ES-I3 (cell line): ENCODE results near the gene OCSTAMP.

ENCODE experiments used
- H3K36me3 ChIP-seq: 2 replicates; pipeline ENCODE4 v1.6.1; 2013; ENCODE audit warnings: mild to moderate bottlenecking, low read length, control low read depth, moderate library complexity; ENCODE audit not compliant: insufficient read depth
- H3K4me1 ChIP-seq: 2 replicates; pipeline ENCODE4 v1.6.1; 2013; ENCODE audit warnings: mild to moderate bottlenecking, control low read depth, low read length; ENCODE audit not compliant: insufficient read depth
- H3K9ac ChIP-seq: 2 replicates; pipeline ENCODE4 v1.6.1; 2013; ENCODE audit warnings: low read depth, mild to moderate bottlenecking, low read length, moderate library complexity
- H3K9me3 ChIP-seq: 2 replicates; pipeline ENCODE4 v1.6.1; 2013; ENCODE audit warnings: mild to moderate bottlenecking, low read length, moderate library complexity; ENCODE audit not compliant: control insufficient read depth, insufficient read depth

The OCSTAMP gene

GRCh38 chr20:46552460-46553420 is 2.3 kb upstream of the OCSTAMP start:
- H3K9me3 ChIP-seq: no peaks in the 10 kb centered on the region
- H3K4me1 ChIP-seq: peaks cover 32% of the 10 kb centered on the region
- no peak overlapping the region for H3K9ac ChIP-seq
- H3K36me3 ChIP-seq: no peaks in the 10 kb centered on the region

DNA sequence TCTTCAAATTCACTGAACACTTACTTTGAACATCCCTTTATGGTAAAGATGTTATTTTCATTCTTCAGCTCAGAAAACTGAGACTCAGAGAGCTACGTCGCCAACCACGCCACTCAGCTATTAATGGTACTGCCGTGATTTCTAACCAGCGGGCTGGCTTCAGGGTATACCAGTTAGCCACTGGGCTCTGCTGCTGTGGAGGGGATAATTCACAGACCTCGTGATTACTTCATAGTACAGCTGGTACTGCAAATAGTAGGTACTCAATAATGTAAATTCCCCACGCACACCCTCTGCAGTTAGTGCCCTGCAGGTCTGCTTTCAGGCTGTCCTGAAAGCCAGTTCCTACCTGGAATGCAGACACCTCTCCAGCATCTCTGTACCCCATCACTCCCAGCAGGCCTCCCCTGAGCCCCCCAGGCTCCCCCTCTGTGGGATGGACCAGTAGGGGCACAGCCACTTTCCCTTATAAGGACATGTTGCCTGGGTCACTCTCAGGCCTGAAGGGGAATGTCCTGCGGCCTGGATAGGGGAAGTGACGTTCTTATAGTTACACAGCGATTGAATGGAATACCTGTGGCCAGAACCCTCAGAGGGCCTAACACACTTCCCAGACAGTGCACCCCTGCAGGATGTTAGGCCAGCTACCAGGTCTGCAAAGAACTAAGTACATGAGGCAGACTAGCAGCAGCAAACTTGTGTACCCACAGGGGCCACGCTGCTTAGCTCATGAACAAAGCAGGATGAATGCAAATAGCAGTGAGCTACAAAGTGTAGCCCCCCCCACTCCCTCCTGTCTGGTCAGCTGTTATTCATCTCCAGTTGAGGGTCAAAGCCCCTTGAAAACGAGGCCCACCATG is 1.3 kb upstream of the OCSTAMP start:
- Histone ChIP-seq H3K4me1 (peaks cover 29% of the 10 kb centered on the region), H3K9ac (no peak overlapping the region), H3K36me3 (no peaks in the 10 kb centered on the region), H3K9me3 (no peaks in the 10 kb centered on the region)

DNA sequence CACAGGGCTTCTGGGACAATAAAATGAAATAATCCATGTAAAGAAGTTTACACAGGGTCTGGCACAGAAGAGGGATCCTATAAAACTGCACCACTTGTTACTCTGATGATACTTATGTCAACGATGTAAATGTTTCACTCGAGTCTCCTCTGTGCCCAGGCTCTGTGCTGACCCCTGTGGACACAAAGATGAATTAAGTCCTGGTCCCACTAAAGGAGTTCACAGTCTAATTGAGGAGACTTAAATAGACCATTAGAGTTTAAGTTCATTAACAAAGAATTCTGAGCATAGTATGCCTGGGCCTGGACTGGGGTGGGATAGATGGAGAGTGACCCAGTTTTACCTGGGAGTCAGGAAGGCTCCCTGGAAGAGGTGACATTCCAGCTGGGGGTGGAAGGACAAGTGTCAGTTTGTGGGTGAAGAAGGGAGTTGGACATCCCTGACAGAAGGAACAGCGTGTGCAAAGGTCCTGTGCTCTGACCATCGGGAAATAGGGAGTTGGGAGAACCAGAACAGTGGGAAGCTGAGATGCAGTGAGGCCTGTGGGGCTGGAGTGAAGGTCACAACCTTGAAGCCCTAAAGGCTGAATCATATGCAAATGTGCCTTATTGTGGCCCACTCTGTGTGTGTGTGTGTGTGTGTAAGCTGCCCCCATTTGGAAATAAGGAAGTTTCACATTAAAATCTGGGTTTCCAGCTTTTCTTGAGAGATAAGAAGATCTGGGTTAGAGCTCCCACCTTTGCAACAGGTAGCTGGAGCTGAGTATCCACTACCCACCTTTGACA is 1.1 kb downstream of the OCSTAMP start:
- H3K4me1 ChIP-seq: peaks cover 14% of the 10 kb centered on the region; the same call in 1 of the 2 replicates
- H3K9me3 ChIP-seq: no peaks in the 10 kb centered on the region
- no peak overlapping the region for H3K9ac ChIP-seq
- H3K36me3 ChIP-seq: no peaks in the 10 kb centered on the region

GRCh38 chr20:46548688-46549087 is 1.8 kb downstream of the OCSTAMP start:
- Histone ChIP-seq H3K9me3 (no peaks in the 10 kb centered on the region), H3K4me1 (peaks cover 14% of the 10 kb centered on the region; the same call in 1 of the 2 replicates), H3K9ac (no peak overlapping the region), H3K36me3 (no peaks in the 10 kb centered on the region)

DNA sequence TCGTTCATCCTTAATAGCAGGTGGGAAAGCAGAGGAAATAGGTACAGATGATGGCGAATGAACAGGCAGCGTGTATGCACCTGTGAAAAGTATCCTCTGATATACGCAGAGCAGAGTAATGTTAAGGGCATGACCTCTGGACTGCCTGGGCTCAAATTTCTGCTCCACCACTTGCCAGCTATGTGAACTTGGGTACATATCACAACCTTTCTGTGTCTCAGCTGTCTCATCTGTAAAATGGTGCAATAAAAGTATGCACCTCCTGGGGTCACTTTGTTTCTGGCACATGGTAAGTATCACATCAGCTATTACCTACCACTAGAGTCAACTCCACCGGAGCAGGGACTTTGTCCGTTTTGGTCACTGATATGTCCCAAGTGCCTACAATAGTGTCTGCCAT is 2.5 kb downstream of the OCSTAMP start:
- Histone ChIP-seq H3K4me1 (peaks cover 14% of the 10 kb centered on the region; the same call in 1 of the 2 replicates), H3K9me3 (no peaks in the 10 kb centered on the region), H3K36me3 (no peaks in the 10 kb centered on the region), H3K9ac (no peak overlapping the region)

- H3K9me3 ChIP-seq: no peaks in the 10 kb centered on the region
- H3K36me3 ChIP-seq: no peaks in the 10 kb centered on the region
- no peak overlapping the region for H3K9ac ChIP-seq
- peaks cover 5% of the 10 kb centered on the region; the same call in 1 of the 2 replicates for H3K4me1 ChIP-seq
Observed at GRCh38 chr20:46546936-46547335, 3.5 kb downstream of the OCSTAMP start.

DNA sequence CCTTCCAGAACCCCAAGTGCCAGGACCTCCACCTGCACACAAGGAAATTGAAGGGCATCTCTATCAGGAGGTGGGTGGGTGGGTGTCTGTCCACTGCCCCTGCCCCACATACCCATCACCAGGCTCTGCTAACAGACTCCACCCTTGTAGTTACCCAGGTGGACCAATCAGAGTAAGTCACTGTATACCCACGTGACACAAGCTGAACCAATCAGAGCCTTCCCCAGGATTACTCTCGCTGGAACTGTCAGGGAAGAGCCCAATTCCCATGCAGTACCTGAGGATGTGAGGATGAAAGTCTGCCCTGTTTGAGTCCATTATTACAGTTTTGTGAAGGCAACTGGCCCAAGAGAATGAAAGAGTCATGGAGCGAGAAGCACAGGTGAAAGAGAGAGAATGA is 4.2 kb downstream of the OCSTAMP start:
- H3K36me3 ChIP-seq: no peaks in the 10 kb centered on the region
- H3K4me1 ChIP-seq: no peaks in the 10 kb centered on the region
- no peaks in the 10 kb centered on the region for H3K9me3 ChIP-seq
- no peak overlapping the region for H3K9ac ChIP-seq

GRCh38 chr20:46545827-46546138 is 4.7 kb downstream of the OCSTAMP start:
- no peaks in the 10 kb centered on the region for H3K4me1 ChIP-seq
- H3K36me3 ChIP-seq: no peaks in the 10 kb centered on the region
- H3K9ac ChIP-seq: no peak overlapping the region
- H3K9me3 ChIP-seq: no peaks in the 10 kb centered on the region

DNA sequence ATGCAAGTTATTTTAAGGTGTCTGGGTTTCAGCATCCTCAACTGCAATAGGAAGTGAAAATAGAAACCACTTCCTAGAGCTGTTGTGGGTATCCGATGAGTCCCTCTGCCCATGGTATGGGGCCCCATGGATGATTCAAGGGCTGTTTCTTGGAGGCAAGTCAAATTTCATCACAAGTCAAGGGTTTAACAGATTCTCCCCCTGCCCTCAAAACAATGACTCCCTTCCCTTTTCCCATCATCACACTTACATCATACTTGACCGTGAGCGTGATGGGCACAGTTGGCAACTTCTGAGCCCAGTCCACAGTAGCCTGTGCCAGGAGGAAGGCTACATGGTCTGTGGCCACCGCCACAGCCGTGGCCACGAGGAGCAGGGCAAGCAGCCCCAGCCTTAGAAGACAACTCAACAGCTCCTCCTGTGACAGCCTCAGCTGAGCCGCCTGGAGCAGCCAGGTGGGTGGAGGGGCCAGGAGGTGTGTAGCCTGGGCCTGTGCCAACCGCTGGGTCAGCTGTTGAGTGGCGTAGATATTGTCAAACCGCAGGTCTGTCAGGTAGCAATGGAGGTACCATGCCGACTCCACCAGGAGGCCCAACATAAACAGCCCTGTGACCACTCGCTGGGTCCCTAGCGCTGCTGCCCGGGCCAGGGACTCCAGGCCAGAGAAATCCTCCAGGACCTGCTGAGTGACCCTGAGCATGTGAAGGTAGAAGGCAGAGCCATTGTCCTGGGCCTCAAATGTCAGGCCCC is 5.2 kb downstream of the OCSTAMP start:
- no peaks in the 10 kb centered on the region for H3K36me3 ChIP-seq
- H3K9me3 ChIP-seq: no peaks in the 10 kb centered on the region
- H3K4me1 ChIP-seq: no peaks in the 10 kb centered on the region
- H3K9ac ChIP-seq: no peak overlapping the region

DNA sequence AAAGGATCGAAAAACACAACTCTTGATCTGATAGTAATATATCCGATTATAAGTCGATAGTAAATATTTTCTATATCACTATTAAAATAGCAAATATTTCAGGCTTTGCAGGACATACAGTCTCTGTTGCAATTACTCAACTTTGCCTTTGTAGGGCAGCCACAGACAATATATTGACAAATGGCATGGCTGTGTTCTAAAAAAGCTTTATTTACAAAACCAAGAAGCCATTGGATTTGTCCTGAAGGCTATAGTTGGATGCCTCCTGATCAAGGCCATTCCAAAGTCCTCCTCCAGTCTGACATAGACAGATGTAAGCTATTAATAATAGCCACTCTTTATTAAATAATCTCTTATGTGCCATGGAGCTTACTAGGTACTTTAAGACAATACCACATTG is 5.9 kb downstream of the OCSTAMP start:
- Histone ChIP-seq H3K9ac (no peak overlapping the region), H3K36me3 (no peaks in the 10 kb centered on the region), H3K4me1 (no peaks in the 10 kb centered on the region), H3K9me3 (no peaks in the 10 kb centered on the region)

- peaks cover 5% of the 10 kb centered on the region; the same call in 1 of the 2 replicates for H3K4me1 ChIP-seq
Observed at GRCh38 chr20:46543959-46544358, 6.5 kb downstream of the OCSTAMP start.

DNA sequence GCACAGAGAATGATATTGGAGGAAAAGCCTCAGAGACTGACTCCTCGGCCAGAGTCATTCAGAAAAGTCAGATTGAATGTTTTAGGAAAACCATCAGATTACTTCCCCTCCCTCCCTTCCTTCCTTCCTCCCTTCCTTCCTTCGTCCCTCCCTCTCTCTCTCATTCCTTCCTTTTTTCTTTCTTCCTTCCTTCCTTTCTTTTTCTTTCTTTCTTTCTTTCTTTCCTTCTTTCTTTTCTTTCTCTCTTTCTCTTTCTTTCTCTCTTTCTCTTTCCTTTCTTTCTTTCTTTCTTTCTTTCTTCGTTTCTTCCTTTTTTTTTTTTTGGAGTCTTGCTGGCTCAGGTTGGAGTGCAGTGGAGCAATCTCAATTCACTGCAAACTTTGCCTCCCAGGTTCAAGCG is 7.4 kb downstream of the OCSTAMP start:
- Histone ChIP-seq H3K4me1 (peaks cover 7% of the 10 kb centered on the region; the same call in 1 of the 2 replicates), H3K36me3 (no peaks in the 10 kb centered on the region), H3K9me3 (no peaks in the 10 kb centered on the region), H3K9ac (no peak overlapping the region)

More at GRCh38 chr20:46543959-46544358, 6.5 kb downstream of the OCSTAMP start:
- Histone ChIP-seq H3K9ac (no peak overlapping the region), H3K9me3 (no peaks in the 10 kb centered on the region), H3K36me3 (no peaks in the 10 kb centered on the region)

DNA sequence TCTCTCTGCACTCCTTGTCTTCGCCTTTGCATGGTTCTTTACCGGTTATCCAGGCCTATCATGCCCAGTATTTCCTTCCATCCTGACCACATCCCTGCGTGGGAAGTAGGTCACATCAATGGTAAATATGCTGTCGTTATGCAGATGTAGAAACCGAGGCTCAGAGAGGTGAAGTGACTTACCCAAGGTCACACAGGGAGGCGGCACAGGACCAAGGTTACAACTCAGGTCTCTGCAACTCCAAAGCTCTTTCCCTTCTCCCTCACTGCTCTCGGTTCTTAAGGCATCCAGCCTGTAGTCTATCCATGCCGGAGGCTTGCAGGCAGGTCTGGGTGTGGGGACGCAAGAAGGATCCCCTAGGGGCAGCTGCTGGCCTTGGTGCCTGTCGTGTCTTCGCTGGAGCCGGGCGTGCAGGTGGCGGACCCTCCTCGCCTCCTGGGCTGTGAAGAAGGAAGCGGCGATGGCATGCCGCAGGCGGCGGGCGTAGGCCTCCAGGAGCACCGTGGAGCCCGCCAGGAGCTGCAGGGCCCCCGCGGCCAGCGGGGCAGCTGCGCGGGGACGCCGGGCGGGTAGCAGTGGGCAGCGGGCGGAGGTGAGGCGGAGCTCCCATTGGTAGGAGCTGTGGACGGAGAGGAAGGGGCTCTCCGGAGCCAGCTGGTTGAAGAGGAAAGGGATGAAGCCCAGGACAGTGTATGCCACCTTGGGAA is 9.1 kb downstream of the OCSTAMP start:
- no peaks in the 10 kb centered on the region for H3K36me3 ChIP-seq
- no peaks in the 10 kb centered on the region for H3K9me3 ChIP-seq
- peaks cover 7% of the 10 kb centered on the region; the same call in 1 of the 2 replicates for H3K4me1 ChIP-seq
- no peak overlapping the region for H3K9ac ChIP-seq
